Measurements from ENCODE around the gene OR4D11.

- TF ChIP-seq CTCF (IDR thresholded peaks at IDR 0.05), result no peak
- TF ChIP-seq POLR2A (IDR thresholded peaks at IDR 0.05), result no peak
These were observed 49.9 kb downstream of the OR4D11 start for GRCh38 chr11:59553323-59553722.

All from lower leg skin (tissue), 3 donors.